Breast epithelium (tissue), 3 donors: ENCODE results near the gene CCDC91.

Experiments used
- CTCF ChIP-seq, 3 donors: fragments of 450-650 bp; IDR thresholded peaks; one replicate each; pipeline ENCODE4 v1.5.1; 2016 to 2017; ENCODE audit warnings: antibody characterized with exemption in 3 of 3, mild to moderate bottlenecking in 3 of 3, moderate library complexity in 3 of 3
- POLR2A ChIP-seq: fragments of 450-650 bp; IDR thresholded peaks from one replicate; pipeline ENCODE4 v1.6.1; 2016; ENCODE audit warnings: antibody characterized with exemption, mild to moderate bottlenecking, moderate library complexity
- POLR2AphosphoS5 ChIP-seq, 3 donors: sonication (generic); formaldehyde crosslinking; IDR thresholded peaks; one replicate each; pipeline ENCODE4 v1.6.1; 2017; ENCODE audit warnings: antibody characterized with exemption in 3 of 3

- TF ChIP-seq CTCF (IDR thresholded peaks at IDR 0.05) (no peak), POLR2A (no peak), POLR2AphosphoS5 (IDR thresholded peaks at IDR 0.05) (no peak)
Measured at GRCh38 chr12:28421374-28421773, 231.1 kb downstream of the CCDC91 start.
